ENCODE data around the gene ITIH1.

GRCh38 chr3:52834871-52835501, 57.6 kb downstream of the ITIH1 start, which contains the start of gene MUSTN1:
- no peak for TF ChIP-seq POLR2A (IDR thresholded peaks at IDR 0.05)
- TF ChIP-seq CTCF (IDR thresholded peaks at IDR 0.05), result no peak
